Panc1 (cell line): ENCODE data around the gene HDAC7. TPM values are rescaled to one million over a fixed set of nuclear protein-coding genes. Genes with fewer than 3 reads are reported as not detected.

Source experiments
- ATAC-seq: fragments of 200-7000 bp; cut with Tn5 transposase; 2 replicates; pipeline ENCODE4 v1.9.1; 2020; ENCODE audit warnings: mild to moderate bottlenecking, moderate library complexity
- BruUV-seq: library from RNA; stranded (reverse); fragments of 400-500 nt; replicated peaks from 2 replicates; lab custom pipeline; 2021; lab: Mats Ljungman, UMichigan
- CTCF ChIA-PET: fragments of 300-600 bp; sonication (Branson Sonifier 250); formaldehyde crosslinking; loops from one replicate; lab custom pipeline; 2022; ENCODE audit warnings: antibody characterized with exemption; lab: Charles Lee
- POLR2A ChIA-PET: fragments of 300-600 bp; sonication (Branson Sonifier 250); formaldehyde crosslinking; loops from one replicate; lab custom pipeline; 2022; ENCODE audit warnings: antibody characterized with exemption; lab: Charles Lee
- DNase-seq: peaks from one replicate; pipeline ENCODE4 v3.0.0-alpha.2; 2010; ENCODE audit warnings: low read depth, low spot score
- H3K27ac ChIP-seq: 2 replicates; pipeline ENCODE4 v1.5.1; 2011; ENCODE audit warnings: mild to moderate bottlenecking, low read length, inconsistent platforms
- H3K27me3 ChIP-seq: fragments of 200-500 bp; sonication (Bioruptor generic); 2 replicates; pipeline ENCODE4 v1.6.0; 2014; ENCODE audit warnings: low read length, inconsistent platforms; ENCODE audit not compliant: control insufficient read depth, insufficient read depth
- H3K36me3 ChIP-seq: fragments of 200-500 bp; sonication (Bioruptor generic); 2 replicates; pipeline ENCODE4 v1.5.1; 2014; ENCODE audit warnings: inconsistent platforms, mild to moderate bottlenecking, low read length, moderate library complexity; ENCODE audit not compliant: control insufficient read depth, insufficient read depth
- H3K4me1 ChIP-seq: 2 replicates; pipeline ENCODE4 v1.5.1; 2011; ENCODE audit warnings: inconsistent platforms, mild to moderate bottlenecking, low read length, moderate library complexity; ENCODE audit not compliant: control insufficient read depth, insufficient read depth
- H3K4me3 ChIP-seq, 2 experiments: 2 replicates each; pipeline ENCODE4 v1.5.1; 2011 to 2012; ENCODE audit warnings: low read depth in 2 of 2, low read length in 2 of 2, mild to moderate bottlenecking in 2 of 2, inconsistent platforms in 1 of 2, moderate library complexity in 1 of 2
- H3K9me3 ChIP-seq: fragments of 200-500 bp; sonication (Bioruptor generic); 2 replicates; pipeline ENCODE4 v1.5.1; 2014; ENCODE audit warnings: low read depth, mild to moderate bottlenecking, inconsistent platforms, low read length, moderate library complexity; ENCODE audit not compliant: control insufficient read depth, insufficient read depth
- CTCF ChIP-seq: fragments of 450-650 bp; IDR thresholded peaks from 2 replicates; pipeline ENCODE4 v1.5.1; 2017; ENCODE audit warnings: mild to moderate bottlenecking
- POLR2AphosphoS5 ChIP-seq: IDR thresholded peaks from 2 replicates; pipeline ENCODE4 v1.6.1; 2012; ENCODE audit warnings: mild to moderate bottlenecking, low read depth, low read length, moderate library complexity
- REST ChIP-seq, 2 experiments: IDR thresholded peaks; 2 replicates each; pipeline ENCODE4 v1.6.1; 2011 to 2012; ENCODE audit warnings: low read depth in 2 of 2, control low read depth in 1 of 2, low read length in 1 of 2, mild to moderate bottlenecking in 1 of 2, moderate library complexity in 1 of 2; ENCODE audit not compliant: insufficient read depth in 1 of 2
- SIN3A ChIP-seq: IDR thresholded peaks from 2 replicates; pipeline ENCODE4 v1.6.1; 2012; ENCODE audit warnings: low read depth, mild to moderate bottlenecking, low read length, moderate library complexity, borderline replicate concordance; ENCODE audit not compliant: insufficient read depth
- TCF7L2 ChIP-seq: IDR thresholded peaks from 2 replicates; pipeline ENCODE4 v1.6.1; 2011; ENCODE audit warnings: mild to moderate bottlenecking, low read depth, low read length, inconsistent platforms
- in situ Hi-C: cut with HindIII; loops from 2 replicates; pipeline ENCODE4 v1.10.0; 2016; ENCODE audit warnings: low sequenced_read_pairs, low pct_unique_long_range_greater_than_20kb
- intact Hi-C: fragments of 100-400 bp; cut with micrococcal nuclease; formaldehyde crosslinking; loops from one replicate; pipeline ENCODE4 v1.10.0; 2022; ENCODE audit not compliant: unreplicated experiment
- total RNA-seq: library from RNA; stranded (reverse); gene quantifications from one replicate; pipeline ENCODE4 v1.2.1, GENCODE V29; 2021; ENCODE audit not compliant: unreplicated experiment

The HDAC7 gene
- total RNA-seq, 1 experiment from 2014 or later, result 84.2 TPM

GRCh38 chr12:47835006-47835830, 15.5 kb upstream of the HDAC7 start:
- Histone ChIP-seq H3K4me1 (no peaks in the 10 kb centered on the region), H3K27ac (no peak overlapping the region), H3K4me3 (no peak overlapping the region), H3K36me3 (no peaks in the 10 kb centered on the region), H3K27me3 (no peaks in the 10 kb centered on the region), H3K9me3 (no peaks in the 10 kb centered on the region)
- DNase-seq, result no peak
- no peak for ATAC-seq
- no TSS peak for BruUV-seq
- intact Hi-C loops, result loop anchor here (5.0 to 10.0 kb wide), 3 partner anchors 53 to 183 kb away; no protein-coding TSS in a partner anchor
- ChIA-PET CTCF (interaction anchor here (0.5 to 1.4 kb wide), 4 partner anchors 17 to 55 kb away, joined by 3 to 4 read pairs (median 4); no protein-coding TSS in a partner anchor), POLR2A (no interaction called here)
- in situ Hi-C loops, result no loop called here
- TF ChIP-seq SIN3A, result no peak
- no peak for TF ChIP-seq CTCF

- H3K27ac ChIP-seq, result peak overlapping the region; percentile 4; the same call in 1 of the 2 replicates
These were observed 14.6 kb upstream of the HDAC7 start for GRCh38 chr12:47834199-47834903.

More at GRCh38 chr12:47834199-47834903, 14.6 kb upstream of the HDAC7 start:
- Histone ChIP-seq H3K4me1 (peaks cover under 1% of the 10 kb centered on the region; the same call in 1 of the 2 replicates), H3K36me3 (no peaks in the 10 kb centered on the region), H3K4me3 (no peak overlapping the region), H3K9me3 (no peaks in the 10 kb centered on the region), H3K27me3 (no peaks in the 10 kb centered on the region)
- CTCF ChIA-PET, result no interaction called here
- in situ Hi-C loops (no loop called here), intact Hi-C loops (loop anchor here (10.0 kb wide), 1 partner anchor 120 kb away; no protein-coding TSS in a partner anchor)
- no TSS peak for BruUV-seq
- POLR2A ChIA-PET, result no interaction called here
- no peak for DNase-seq
- no peak for TF ChIP-seq SIN3A
- no peak for TF ChIP-seq REST (IDR thresholded peaks at IDR 0.05; ENCODE audit: insufficient read depth in 1 of 2, low read depth in 2 of 2, low read length in 1 of 2)
- TF ChIP-seq CTCF, result no peak
- TF ChIP-seq TCF7L2, result no peak
- no peak for TF ChIP-seq POLR2AphosphoS5
- ATAC-seq, result no peak
